ENCODE results near the gene LILRA6. TPM values are rescaled to one million over a fixed set of nuclear protein-coding genes. Genes with fewer than 3 reads are reported as not detected.
"Not testable (repeated sequence)": the region's sequence is repeated elsewhere in the genome, so short reads cannot be mapped to it uniquely, and the experiment has no call there.

LILRA6 gene
- polyA plus RNA-seq, 3 donors = 65.7 to 150 (median 143) TPM

- H3K9me3 Mint-ChIP-seq; H3K4me3 ChIP-seq (replicated peaks in 1 of 3; ENCODE audit: low read depth in 2 of 3, low read length in 3 of 3); intact Hi-C loops (cut with micrococcal nuclease); H2AFZ ChIP-seq (ENCODE audit: insufficient read depth, low read depth, low read length, poor library complexity, severe bottlenecking); H4K20me1 ChIP-seq (ENCODE audit: insufficient read depth, low read length); DNase-seq; H3K27me3 ChIP-seq (ENCODE audit: control insufficient read depth in 2 of 2, insufficient read depth in 2 of 2, low read length in 2 of 2); H3K27me3 Mint-ChIP-seq (ENCODE audit: low read depth in 3 of 3); H3K4me2 ChIP-seq (replicated peaks; ENCODE audit: extremely low read depth, low read length, poor library complexity, severe bottlenecking); H3K9ac ChIP-seq (ENCODE audit: insufficient read depth, low read length, poor library complexity, severe bottlenecking); H3K9me3 ChIP-seq (replicated peaks in 1 of 2; ENCODE audit: control insufficient read depth in 1 of 2, insufficient read depth in 1 of 2, low read length in 2 of 2): not testable (repeated sequence)
- peak overlapping the region; percentile 95 to 100 (median 98) for H3K27ac Mint-ChIP-seq
- H3K4me3 Mint-ChIP-seq = peak overlapping the region; percentile 20 to 48
- Histone ChIP-seq H3K36me3 (replicated peaks in 1 of 2; ENCODE audit: control insufficient read depth in 1 of 2, insufficient read depth in 2 of 2, low read length in 2 of 2) (peaks cover 10% of the 10 kb centered on the region in 2 donors), H3K27ac (ENCODE audit: low read depth in 1 of 2, low read length in 2 of 2) (peak overlapping the region; percentile 90 to 97), H3K79me2 (ENCODE audit: insufficient read depth, low read length) (peaks cover 25% of the 10 kb centered on the region), H3K4me1 (ENCODE audit: control insufficient read depth in 1 of 2, insufficient read depth in 2 of 2, low read length in 2 of 2) (peaks cover 46 to 50% of the 10 kb centered on the region in 2 donors)
- H3K36me3 Mint-ChIP-seq = peaks cover 18 to 23% of the 10 kb centered on the region in 2 donors
- WGBS (ENCODE audit: insufficient coverage) = 20% methylated on average over 1 of the region's 5 CpGs
- H3K4me1 Mint-ChIP-seq = peaks cover 37% of the 10 kb centered on the region
These were observed 18.7 kb downstream of the LILRA6 start for GRCh38 chr19:54223937-54224281.

GRCh38 chr19:54223277-54223936 is 19.2 kb downstream of the LILRA6 start:
- H3K36me3 Mint-ChIP-seq = peaks cover 23 to 28% of the 10 kb centered on the region in 2 donors

GRCh38 chr19:54222474-54223276 is 19.9 kb downstream of the LILRA6 start, which contains the start of gene LILRB3:
LILRB3 (minus strand) TSS chr19:54223007; CDS start chr19:54222976, 31 bp downstream.
- intact Hi-C loops (cut with micrococcal nuclease); H3K9me3 ChIP-seq (replicated peaks in 1 of 2; ENCODE audit: control insufficient read depth in 1 of 2, insufficient read depth in 1 of 2, low read length in 2 of 2); H3K9me3 Mint-ChIP-seq; H3K27me3 Mint-ChIP-seq (ENCODE audit: low read depth in 3 of 3); H3K27me3 ChIP-seq (ENCODE audit: control insufficient read depth in 2 of 2, insufficient read depth in 2 of 2, low read length in 2 of 2): not testable (repeated sequence)
- Mint-ChIP-seq H3K27ac (peak within 1 kb of the TSS; percentile 95 to 100 (median 98)), H3K36me3 (peaks cover 30 to 33% of the 10 kb centered on the region in 2 donors), H3K4me1 (peaks cover 49% of the 10 kb centered on the region), H3K4me3 (peak within 1 kb of the TSS; percentile 84 to 97)
- Histone ChIP-seq H3K4me3 (replicated peaks in 1 of 3; ENCODE audit: low read depth in 2 of 3, low read length in 3 of 3) (peak within 1 kb of the TSS; percentile 60 to 88 (median 71)), H3K27ac (ENCODE audit: low read depth in 1 of 2, low read length in 2 of 2) (peak within 1 kb of the TSS; percentile 90 to 97), H3K9ac (ENCODE audit: insufficient read depth, low read length, poor library complexity, severe bottlenecking) (peak within 1 kb of the TSS; percentile 86), H2AFZ (ENCODE audit: insufficient read depth, low read depth, low read length, poor library complexity, severe bottlenecking) (peak within 1 kb of the TSS; percentile 29), H3K4me1 (ENCODE audit: control insufficient read depth in 1 of 2, insufficient read depth in 2 of 2, low read length in 2 of 2) (peaks cover 53 to 60% of the 10 kb centered on the region in 2 donors), H3K79me2 (ENCODE audit: insufficient read depth, low read length) (peaks cover 33% of the 10 kb centered on the region), H4K20me1 (ENCODE audit: insufficient read depth, low read length) (peaks cover 15% of the 10 kb centered on the region), H3K36me3 (replicated peaks in 1 of 2; ENCODE audit: control insufficient read depth in 1 of 2, insufficient read depth in 2 of 2, low read length in 2 of 2) (peaks cover 22% of the 10 kb centered on the region in 2 donors), H3K4me2 (replicated peaks; ENCODE audit: extremely low read depth, low read length, poor library complexity, severe bottlenecking) (peak within 1 kb of the TSS; percentile 78)
- DNase-seq = peak in 2 of 3 donors; percentile 65 to 73
- WGBS (ENCODE audit: insufficient coverage) = 13% methylated on average over 8 of the region's 16 CpGs

More at GRCh38 chr19:54223277-54223936, 19.2 kb downstream of the LILRA6 start:
- H3K27me3 ChIP-seq (ENCODE audit: control insufficient read depth in 2 of 2, insufficient read depth in 2 of 2, low read length in 2 of 2); H2AFZ ChIP-seq (ENCODE audit: insufficient read depth, low read depth, low read length, poor library complexity, severe bottlenecking); DNase-seq; H3K9me3 ChIP-seq (replicated peaks in 1 of 2; ENCODE audit: control insufficient read depth in 1 of 2, insufficient read depth in 1 of 2, low read length in 2 of 2); H3K27me3 Mint-ChIP-seq (ENCODE audit: low read depth in 3 of 3); H3K9me3 Mint-ChIP-seq; intact Hi-C loops (cut with micrococcal nuclease): not testable (repeated sequence)
- H3K4me2 ChIP-seq (replicated peaks; ENCODE audit: extremely low read depth, low read length, poor library complexity, severe bottlenecking) = peak overlapping the region; percentile 78
- H3K27ac Mint-ChIP-seq = peak overlapping the region; percentile 95 to 100 (median 98)
- H3K79me2 ChIP-seq (ENCODE audit: insufficient read depth, low read length) = peaks cover 30% of the 10 kb centered on the region
- peaks cover 42% of the 10 kb centered on the region for H3K4me1 Mint-ChIP-seq
- peaks cover 15% of the 10 kb centered on the region in 2 donors for H3K36me3 ChIP-seq (replicated peaks in 1 of 2; ENCODE audit: control insufficient read depth in 1 of 2, insufficient read depth in 2 of 2, low read length in 2 of 2)
- H3K4me3 Mint-ChIP-seq = peak overlapping the region; percentile 39 to 97
- H3K4me3 ChIP-seq (replicated peaks in 1 of 3; ENCODE audit: low read depth in 2 of 3, low read length in 3 of 3) = peak overlapping the region in 1 of 3 experiments; percentile 88
- peaks cover 11% of the 10 kb centered on the region for H4K20me1 ChIP-seq (ENCODE audit: insufficient read depth, low read length)
- WGBS (ENCODE audit: insufficient coverage) = 50% methylated on average over 1 of the region's 14 CpGs
- peak overlapping the region; percentile 90 to 97 for H3K27ac ChIP-seq (ENCODE audit: low read depth in 1 of 2, low read length in 2 of 2)
- peak overlapping the region; percentile 86 for H3K9ac ChIP-seq (ENCODE audit: insufficient read depth, low read length, poor library complexity, severe bottlenecking)
- H3K4me1 ChIP-seq (ENCODE audit: control insufficient read depth in 1 of 2, insufficient read depth in 2 of 2, low read length in 2 of 2) = peaks cover 51 to 55% of the 10 kb centered on the region in 2 donors

DNA sequence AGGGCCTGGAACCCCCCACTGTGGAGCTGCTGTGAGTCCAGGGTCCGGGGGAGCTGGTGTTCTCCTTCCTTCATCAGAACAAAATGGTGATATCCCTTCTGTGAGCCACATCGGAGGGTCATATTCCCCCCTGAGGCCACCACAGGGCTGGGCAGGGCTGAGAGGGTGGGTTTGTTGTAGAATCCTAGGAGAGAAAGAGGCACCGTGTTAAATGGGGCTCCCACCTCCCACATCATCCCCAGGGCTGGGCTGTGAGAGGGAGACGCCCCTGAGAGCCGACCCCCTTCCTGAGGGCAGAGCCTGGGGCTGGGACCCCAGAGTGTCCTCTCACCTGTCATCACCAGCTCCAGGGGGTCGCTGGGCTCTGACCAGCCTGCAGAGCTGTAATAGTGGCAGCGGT is 20.6 kb downstream of the LILRA6 start:
- no CpG with 5 or more reads among the region's 7 CpGs for WGBS (ENCODE audit: insufficient coverage)
- Histone ChIP-seq H3K9ac (ENCODE audit: insufficient read depth, low read length, poor library complexity, severe bottlenecking) (peak overlapping the region; percentile 86), H3K4me1 (ENCODE audit: control insufficient read depth in 1 of 2, insufficient read depth in 2 of 2, low read length in 2 of 2) (peaks cover 53 to 62% of the 10 kb centered on the region in 2 donors), H3K36me3 (replicated peaks in 1 of 2; ENCODE audit: control insufficient read depth in 1 of 2, insufficient read depth in 2 of 2, low read length in 2 of 2) (peaks cover 28 to 30% of the 10 kb centered on the region in 2 donors), H3K4me3 (replicated peaks in 1 of 3; ENCODE audit: low read depth in 2 of 3, low read length in 3 of 3) (peak overlapping the region; percentile 60 to 88 (median 71)), H3K79me2 (ENCODE audit: insufficient read depth, low read length) (peaks cover 33% of the 10 kb centered on the region), H4K20me1 (ENCODE audit: insufficient read depth, low read length) (peaks cover 17% of the 10 kb centered on the region), H3K27ac (ENCODE audit: low read depth in 1 of 2, low read length in 2 of 2) (peak overlapping the region; percentile 90 to 97)
- H3K4me2 ChIP-seq (replicated peaks; ENCODE audit: extremely low read depth, low read length, poor library complexity, severe bottlenecking); intact Hi-C loops (cut with micrococcal nuclease); H3K27me3 Mint-ChIP-seq (ENCODE audit: low read depth in 3 of 3); H2AFZ ChIP-seq (ENCODE audit: insufficient read depth, low read depth, low read length, poor library complexity, severe bottlenecking); DNase-seq; H3K27me3 ChIP-seq (ENCODE audit: control insufficient read depth in 2 of 2, insufficient read depth in 2 of 2, low read length in 2 of 2); H3K9me3 Mint-ChIP-seq; H3K9me3 ChIP-seq (replicated peaks in 1 of 2; ENCODE audit: control insufficient read depth in 1 of 2, insufficient read depth in 1 of 2, low read length in 2 of 2): not testable (repeated sequence)
- Mint-ChIP-seq H3K4me1 (peaks cover 54% of the 10 kb centered on the region), H3K27ac (peak overlapping the region; percentile 77 to 100 (median 98)), H3K36me3 (peaks cover 37 to 38% of the 10 kb centered on the region in 2 donors), H3K4me3 (peak overlapping the region; percentile 84 to 97)
